Sigmoid colon (tissue), 4 donors: Measurements from ENCODE around the gene SORCS1.

ENCODE experiments used
- POLR2A ChIP-seq, 2 donors: fragments of 450-650 bp; IDR thresholded peaks; one replicate each; pipeline ENCODE4 v1.6.1; 2016; ENCODE audit warnings: antibody characterized with exemption in 2 of 2, mild to moderate bottlenecking in 2 of 2, moderate library complexity in 2 of 2
- POLR2AphosphoS5 ChIP-seq, 4 donors: sonication (generic); formaldehyde crosslinking; IDR thresholded peaks; one replicate each; pipeline ENCODE4 v1.6.1; 2017; ENCODE audit warnings: antibody characterized with exemption in 4 of 4
- TF ChIP-seq, protein P1 (sequence below), 4 experiments: fragments of 450-650 bp in 3 of 4; fragments of 200-600 bp in 1 of 4; IDR thresholded peaks; one replicate each; pipeline ENCODE4 v1.5.1; 2016 to 2019; ENCODE audit warnings: antibody characterized with exemption in 4 of 4, mild to moderate bottlenecking in 3 of 4, moderate library complexity in 2 of 4

DNA sequence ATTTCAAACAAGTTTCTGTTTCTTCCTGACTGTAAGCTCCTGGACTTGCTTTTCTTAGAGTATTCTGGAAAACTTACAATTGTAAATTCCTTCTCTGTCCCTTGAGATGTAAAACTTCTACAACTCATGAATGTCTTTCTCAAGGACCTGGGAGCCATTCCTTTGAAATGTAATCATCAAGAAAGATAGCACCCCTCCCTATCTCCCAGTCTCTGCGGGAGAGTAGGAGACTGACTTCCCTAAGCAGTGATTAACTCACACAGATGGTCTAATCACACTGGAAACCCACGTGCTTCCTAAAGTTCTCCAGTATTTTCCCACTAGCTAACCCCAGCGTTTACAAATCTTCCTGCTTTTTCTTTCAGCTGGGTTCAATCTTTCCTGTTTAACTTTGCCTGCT lies 549.4 kb downstream of the SORCS1 start:
- TF ChIP-seq, protein P1, sequence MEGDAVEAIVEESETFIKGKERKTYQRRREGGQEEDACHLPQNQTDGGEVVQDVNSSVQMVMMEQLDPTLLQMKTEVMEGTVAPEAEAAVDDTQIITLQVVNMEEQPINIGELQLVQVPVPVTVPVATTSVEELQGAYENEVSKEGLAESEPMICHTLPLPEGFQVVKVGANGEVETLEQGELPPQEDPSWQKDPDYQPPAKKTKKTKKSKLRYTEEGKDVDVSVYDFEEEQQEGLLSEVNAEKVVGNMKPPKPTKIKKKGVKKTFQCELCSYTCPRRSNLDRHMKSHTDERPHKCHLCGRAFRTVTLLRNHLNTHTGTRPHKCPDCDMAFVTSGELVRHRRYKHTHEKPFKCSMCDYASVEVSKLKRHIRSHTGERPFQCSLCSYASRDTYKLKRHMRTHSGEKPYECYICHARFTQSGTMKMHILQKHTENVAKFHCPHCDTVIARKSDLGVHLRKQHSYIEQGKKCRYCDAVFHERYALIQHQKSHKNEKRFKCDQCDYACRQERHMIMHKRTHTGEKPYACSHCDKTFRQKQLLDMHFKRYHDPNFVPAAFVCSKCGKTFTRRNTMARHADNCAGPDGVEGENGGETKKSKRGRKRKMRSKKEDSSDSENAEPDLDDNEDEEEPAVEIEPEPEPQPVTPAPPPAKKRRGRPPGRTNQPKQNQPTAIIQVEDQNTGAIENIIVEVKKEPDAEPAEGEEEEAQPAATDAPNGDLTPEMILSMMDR (IDR thresholded peaks at IDR 0.05), result no peak
- no peak for TF ChIP-seq POLR2A (IDR thresholded peaks at IDR 0.05)
- no peak for TF ChIP-seq POLR2AphosphoS5 (IDR thresholded peaks at IDR 0.05)
